Esophagus squamous epithelium (tissue), 4 donors: ENCODE measurements around the gene PARD3B.

Experiments used
- CTCF ChIP-seq, 6 experiments: fragments of 450-650 bp in 4 of 6; fragments of 200-600 bp in 2 of 6; sonication (generic) in 2 of 6; IDR thresholded peaks; one replicate each; pipeline ENCODE4 v1.5.1; 2016 to 2019; ENCODE audit warnings: antibody characterized with exemption in 6 of 6, mild to moderate bottlenecking in 4 of 6, moderate library complexity in 4 of 6
- POLR2A ChIP-seq, 4 donors: fragments of 450-650 bp; IDR thresholded peaks; one replicate each; pipeline ENCODE4 v1.6.1; 2017; ENCODE audit warnings: antibody characterized with exemption in 4 of 4, mild to moderate bottlenecking in 4 of 4, moderate library complexity in 3 of 4

GRCh38 chr2:205259121-205259520, 713.8 kb downstream of the PARD3B start:
- no peak for TF ChIP-seq POLR2A (IDR thresholded peaks at IDR 0.05)
- TF ChIP-seq CTCF (IDR thresholded peaks at IDR 0.05), result no peak
